Activated CD4-positive, alpha-beta T cell treated with anti-CD3 and anti-CD28 coated beads, Interleukin-2, amount 50 U/mL, for 4 hours (primary cell): ENCODE results near the gene KIAA0232.
"Not testable (repeated sequence)": the region's sequence is repeated elsewhere in the genome, so short reads cannot be mapped to it uniquely, and the experiment has no call there.

Experiments
- DNase-seq, 2 experiments: peaks; one replicate each; pipeline ENCODE4 v3.0.0-alpha.2; 2020

Gene KIAA0232

GRCh38 chr4:6777636-6778281 is 4.8 kb upstream of the KIAA0232 start:
- DNase-seq = no peak

- no peak for DNase-seq
Measured at GRCh38 chr4:6778435-6778834, 4.1 kb upstream of the KIAA0232 start.

- DNase-seq = no peak
Measured at GRCh38 chr4:6779667-6780565, 2.6 kb upstream of the KIAA0232 start.

GRCh38 chr4:6781113-6781512 is 1.4 kb upstream of the KIAA0232 start:
- DNase-seq = no peak

- no peak for DNase-seq
Measured at GRCh38 chr4:6781561-6781960, 966 bp upstream of the KIAA0232 start.

- no peak for DNase-seq
Measured at GRCh38 chr4:6782846-6783110, 251 bp downstream of the KIAA0232 start.

- peak; percentile 81 to 82 for DNase-seq
Measured at GRCh38 chr4:6783111-6783981, 819 bp downstream of the KIAA0232 start.

GRCh38 chr4:6785572-6785925 is 3.0 kb downstream of the KIAA0232 start:
- no peak for DNase-seq

- no peak for DNase-seq
Measured at GRCh38 chr4:6788123-6788522, 5.6 kb downstream of the KIAA0232 start.

- DNase-seq = not testable (repeated sequence)
Measured at GRCh38 chr4:6791245-6791644, 8.7 kb downstream of the KIAA0232 start.

GRCh38 chr4:6791796-6792195 is 9.3 kb downstream of the KIAA0232 start:
- not testable (repeated sequence) for DNase-seq

GRCh38 chr4:6794189-6794588 is 11.7 kb downstream of the KIAA0232 start:
- DNase-seq = no peak

- DNase-seq = no peak
Measured at GRCh38 chr4:6795821-6796220, 13.3 kb downstream of the KIAA0232 start.

GRCh38 chr4:6797368-6797767 is 14.8 kb downstream of the KIAA0232 start:
- not testable (repeated sequence) for DNase-seq

- DNase-seq = no peak
Measured at GRCh38 chr4:6799091-6799490, 16.6 kb downstream of the KIAA0232 start.

- DNase-seq = no peak
Measured at GRCh38 chr4:6802025-6802424, 19.5 kb downstream of the KIAA0232 start.

- no peak for DNase-seq
Measured at GRCh38 chr4:6802626-6803025, 20.1 kb downstream of the KIAA0232 start.

GRCh38 chr4:6803246-6803645 is 20.7 kb downstream of the KIAA0232 start:
- DNase-seq = no peak

GRCh38 chr4:6804082-6804752 is 21.7 kb downstream of the KIAA0232 start:
- no peak for DNase-seq

- no peak for DNase-seq
Measured at GRCh38 chr4:6806924-6807626, 24.5 kb downstream of the KIAA0232 start.

GRCh38 chr4:6808259-6808658 is 25.7 kb downstream of the KIAA0232 start:
- no peak for DNase-seq

GRCh38 chr4:6811165-6811564 is 28.6 kb downstream of the KIAA0232 start:
- no peak for DNase-seq
